Neuron (in vitro differentiated cells): ENCODE results near the gene HTT.

ENCODE experiments used
- H2AFZ ChIP-seq: one replicate; pipeline ENCODE4 v1.6.1; 2013; ENCODE audit warnings: low read depth, mild to moderate bottlenecking, inconsistent platforms, low read length, moderate library complexity
- H3K27me3 ChIP-seq: one replicate; pipeline ENCODE4 v1.6.1; 2013; ENCODE audit warnings: low read length; ENCODE audit not compliant: insufficient read depth
- H3K36me3 ChIP-seq: one replicate; pipeline ENCODE4 v1.6.1; 2013; ENCODE audit warnings: low read length; ENCODE audit not compliant: insufficient read depth
- H3K4me1 ChIP-seq: one replicate; pipeline ENCODE4 v1.6.1; 2013; ENCODE audit warnings: low read length; ENCODE audit not compliant: insufficient read depth
- H3K4me3 ChIP-seq: 2 replicates; pipeline ENCODE4 v1.5.1; 2013; ENCODE audit warnings: mild to moderate bottlenecking, low read length, moderate library complexity
- H3K9me3 ChIP-seq: one replicate; pipeline ENCODE4 v1.6.1; 2013; ENCODE audit warnings: low read length

Gene HTT

DNA sequence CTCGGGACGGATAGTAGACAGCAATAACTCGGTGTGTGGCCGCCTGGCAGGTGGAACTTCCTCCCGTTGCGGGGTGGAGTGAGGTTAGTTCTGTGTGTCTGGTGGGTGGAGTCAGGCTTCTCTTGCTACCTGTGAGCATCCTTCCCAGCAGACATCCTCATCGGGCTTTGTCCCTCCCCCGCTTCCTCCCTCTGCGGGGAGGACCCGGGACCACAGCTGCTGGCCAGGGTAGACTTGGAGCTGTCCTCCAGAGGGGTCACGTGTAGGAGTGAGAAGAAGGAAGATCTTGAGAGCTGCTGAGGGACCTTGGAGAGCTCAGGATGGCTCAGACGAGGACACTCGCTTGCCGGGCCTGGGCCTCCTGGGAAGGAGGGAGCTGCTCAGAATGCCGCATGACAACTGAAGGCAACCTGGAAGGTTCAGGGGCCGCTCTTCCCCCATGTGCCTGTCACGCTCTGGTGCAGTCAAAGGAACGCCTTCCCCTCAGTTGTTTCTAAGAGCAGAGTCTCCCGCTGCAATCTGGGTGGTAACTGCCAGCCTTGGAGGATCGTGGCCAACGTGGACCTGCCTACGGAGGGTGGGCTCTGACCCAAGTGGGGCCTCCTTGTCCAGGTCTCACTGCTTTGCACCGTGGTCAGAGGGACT is 168.8 kb downstream of the HTT start:
- Histone ChIP-seq H3K9me3 (no peaks in the 10 kb centered on the region), H3K36me3 (peaks cover 42% of the 10 kb centered on the region), H3K4me1 (no peaks in the 10 kb centered on the region), H2AFZ (no peak overlapping the region), H3K4me3 (no peak overlapping the region), H3K27me3 (no peaks in the 10 kb centered on the region)

DNA sequence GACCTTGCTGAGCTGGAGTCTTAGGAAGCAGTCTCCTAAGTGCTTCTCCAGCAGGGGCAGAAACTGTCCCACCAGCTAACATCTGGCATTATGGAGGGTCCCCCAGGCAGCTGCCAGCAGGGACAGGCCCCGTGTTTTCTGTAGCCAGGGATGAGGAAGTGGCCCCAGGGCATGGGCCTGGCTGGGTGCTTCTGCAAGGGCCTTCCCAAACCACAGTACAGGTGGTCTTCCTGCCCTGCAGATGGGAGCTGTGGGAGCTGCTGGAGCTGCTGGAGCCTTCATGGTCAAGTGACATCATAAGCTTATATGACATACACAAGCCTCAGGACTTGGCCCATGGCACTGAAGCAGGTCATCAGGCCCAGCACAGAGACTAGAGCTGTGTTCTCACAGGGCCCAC is 169.5 kb downstream of the HTT start:
- Histone ChIP-seq H3K4me1 (peaks cover 6% of the 10 kb centered on the region), H3K27me3 (no peaks in the 10 kb centered on the region), H3K4me3 (no peak overlapping the region), H2AFZ (no peak overlapping the region), H3K9me3 (no peaks in the 10 kb centered on the region), H3K36me3 (peaks cover 36% of the 10 kb centered on the region)

DNA sequence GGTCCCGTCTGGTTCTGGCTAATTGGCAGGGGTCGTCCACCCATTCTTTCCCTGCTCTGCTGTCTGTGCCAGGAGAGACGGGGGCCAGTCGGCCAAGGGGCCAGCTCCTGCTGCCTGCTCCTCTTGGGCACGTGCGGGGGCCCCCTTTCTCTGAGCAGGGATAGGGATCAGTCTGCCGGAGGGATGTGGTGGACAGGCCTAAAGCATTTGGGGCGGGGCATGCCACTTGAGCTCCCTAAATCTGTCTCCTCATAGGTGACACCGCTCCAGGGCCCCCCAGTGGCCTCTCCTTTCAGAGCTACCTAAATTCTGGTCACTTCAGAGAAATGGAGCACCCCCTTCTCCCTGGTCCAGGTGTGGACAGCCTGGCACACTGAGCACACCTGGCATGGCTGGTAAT is 170.3 kb downstream of the HTT start:
- Histone ChIP-seq H3K4me1 (peaks cover 7% of the 10 kb centered on the region), H2AFZ (no peak overlapping the region), H3K4me3 (no peak overlapping the region), H3K27me3 (no peaks in the 10 kb centered on the region), H3K36me3 (peaks cover 29% of the 10 kb centered on the region), H3K9me3 (no peaks in the 10 kb centered on the region)

DNA sequence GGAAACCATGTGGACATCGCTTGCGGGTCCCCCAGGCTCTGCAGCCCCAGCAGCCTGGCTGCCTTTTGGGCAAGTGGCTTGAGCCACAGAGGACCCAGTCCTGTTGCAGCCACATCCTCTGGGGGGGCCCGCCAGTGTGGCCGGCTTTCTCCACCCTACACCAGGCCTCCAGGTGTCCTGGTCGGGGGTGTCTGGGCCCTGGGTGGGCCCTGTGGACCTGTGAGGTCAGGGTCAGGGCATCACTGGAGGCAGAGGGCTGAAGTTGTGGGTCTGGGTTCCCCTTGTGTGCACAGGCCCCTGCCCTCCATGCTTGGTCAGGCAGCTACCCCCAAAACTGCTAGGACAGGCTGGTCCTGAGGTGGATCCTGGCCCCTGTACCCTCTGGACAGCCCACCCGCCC is 171.2 kb downstream of the HTT start:
- Histone ChIP-seq H3K36me3 (peaks cover 22% of the 10 kb centered on the region), H3K4me1 (peaks cover 7% of the 10 kb centered on the region), H3K27me3 (no peaks in the 10 kb centered on the region), H3K4me3 (no peak overlapping the region), H2AFZ (no peak overlapping the region), H3K9me3 (no peaks in the 10 kb centered on the region)

DNA sequence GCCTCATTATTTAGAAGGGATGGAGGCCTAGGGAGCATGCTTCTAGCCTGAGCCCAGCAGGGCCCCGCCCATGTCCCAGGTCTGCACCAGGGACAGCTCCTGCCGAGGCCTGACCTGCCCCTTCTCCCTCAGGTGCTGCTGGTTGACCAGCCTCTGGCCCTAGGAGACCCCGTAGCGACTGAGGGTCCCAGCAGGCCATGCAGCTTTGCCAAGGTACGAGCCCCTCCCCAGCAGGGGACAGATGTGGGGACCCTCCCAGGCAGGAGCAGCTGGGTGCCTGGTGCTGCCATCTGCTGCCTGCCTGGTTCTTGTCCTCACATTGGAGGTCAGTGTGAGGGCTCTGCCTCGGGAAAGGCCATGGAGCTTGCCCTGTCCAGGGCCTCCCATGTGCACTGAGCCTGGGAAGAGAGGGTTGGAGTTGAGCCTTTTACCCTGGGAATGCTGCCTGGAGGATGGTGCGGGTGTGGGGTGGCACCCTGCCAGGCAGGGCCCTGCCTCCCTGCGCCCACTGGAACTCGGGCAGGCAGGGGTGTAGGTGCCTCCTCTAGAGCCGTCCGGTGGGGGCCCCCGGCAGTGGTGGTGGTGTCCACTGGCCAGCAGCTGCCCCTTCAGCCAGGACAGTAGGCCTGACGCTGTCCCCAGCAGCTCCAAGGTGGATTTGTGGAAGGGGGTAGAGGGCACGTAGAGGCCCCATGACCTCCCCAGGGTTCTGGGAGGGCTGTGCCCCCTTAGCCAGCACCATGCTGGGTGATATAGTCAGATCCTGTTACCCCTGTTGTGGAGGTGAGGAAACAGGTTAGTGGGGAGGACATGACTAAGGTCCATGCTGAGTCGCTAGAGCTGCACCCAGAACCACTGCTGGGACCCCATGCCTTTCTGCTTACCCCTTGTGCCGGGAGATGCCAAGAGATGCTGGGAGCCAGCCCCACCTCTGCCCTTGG is 172.2 kb downstream of the HTT start:
- peaks cover 7% of the 10 kb centered on the region for H3K4me1 ChIP-seq
- peaks cover 16% of the 10 kb centered on the region for H3K36me3 ChIP-seq

DNA sequence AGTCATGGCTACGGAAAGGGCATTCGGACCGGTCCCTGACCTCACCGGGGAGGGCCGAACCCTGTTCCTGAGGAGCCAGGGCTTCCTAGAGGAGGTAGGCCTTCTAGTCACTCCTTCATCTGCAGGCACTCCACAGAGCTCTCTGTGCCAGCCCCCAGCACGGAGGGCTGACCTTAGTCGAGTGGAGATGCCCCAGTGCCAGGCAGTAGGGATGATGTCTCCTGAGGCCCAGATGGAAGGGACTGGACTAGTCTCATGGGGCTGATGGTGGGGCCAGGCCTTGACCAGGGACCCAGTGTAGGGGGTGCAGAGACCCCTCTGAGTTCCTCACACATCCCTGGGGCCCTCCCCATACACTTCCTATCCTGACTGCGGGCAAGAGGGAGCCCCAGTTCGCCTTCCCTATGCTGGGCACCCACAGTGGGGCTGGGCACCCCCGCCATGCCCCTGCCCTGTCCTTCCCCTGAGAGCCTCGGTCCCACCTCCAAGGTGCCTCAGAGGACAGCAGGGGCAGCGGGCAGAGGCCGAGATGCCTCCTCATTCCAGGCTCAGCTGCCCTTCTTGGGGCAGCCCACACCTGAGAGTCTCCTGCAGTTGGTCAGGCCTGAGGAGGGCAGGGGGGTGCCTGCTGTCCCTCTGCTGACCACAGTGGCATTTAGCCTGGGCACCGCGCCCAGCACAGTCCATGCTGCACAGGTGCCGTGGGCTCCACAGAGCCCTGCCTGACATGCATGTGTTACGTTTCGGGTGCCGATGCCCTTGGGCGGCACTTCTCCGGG is 173.1 kb downstream of the HTT start:
- no peaks in the 10 kb centered on the region for H3K27me3 ChIP-seq
- peaks cover 7% of the 10 kb centered on the region for H3K4me1 ChIP-seq
- peaks cover 9% of the 10 kb centered on the region for H3K36me3 ChIP-seq
- no peak overlapping the region for H2AFZ ChIP-seq
- H3K9me3 ChIP-seq: no peaks in the 10 kb centered on the region
- no peak overlapping the region for H3K4me3 ChIP-seq

More for the DNA sequence above, 172.2 kb downstream of the HTT start:
- no peak overlapping the region for H2AFZ ChIP-seq
- no peaks in the 10 kb centered on the region for H3K27me3 ChIP-seq
- no peaks in the 10 kb centered on the region for H3K9me3 ChIP-seq
- no peak overlapping the region for H3K4me3 ChIP-seq

DNA sequence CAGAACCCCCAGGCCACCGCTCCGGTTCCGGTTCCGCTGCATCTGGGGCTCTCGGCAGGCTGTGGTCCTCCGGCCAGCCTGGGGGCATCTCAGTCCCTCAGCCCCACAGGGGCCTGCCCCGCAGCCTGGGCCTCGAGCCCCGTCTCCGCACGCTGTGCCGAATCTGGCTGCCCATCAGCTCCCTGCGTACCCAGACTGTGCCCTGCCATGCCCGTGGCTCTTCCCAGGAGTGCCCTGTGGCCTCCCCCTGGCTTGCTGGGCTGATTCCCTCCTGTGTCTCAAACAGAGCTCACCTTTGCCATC is 173.6 kb downstream of the HTT start:
- H3K36me3 ChIP-seq: peaks cover 5% of the 10 kb centered on the region
- no peaks in the 10 kb centered on the region for H3K27me3 ChIP-seq
- no peak overlapping the region for H2AFZ ChIP-seq
- H3K4me1 ChIP-seq: peaks cover 7% of the 10 kb centered on the region
- no peaks in the 10 kb centered on the region for H3K9me3 ChIP-seq
- H3K4me3 ChIP-seq: no peak overlapping the region

DNA sequence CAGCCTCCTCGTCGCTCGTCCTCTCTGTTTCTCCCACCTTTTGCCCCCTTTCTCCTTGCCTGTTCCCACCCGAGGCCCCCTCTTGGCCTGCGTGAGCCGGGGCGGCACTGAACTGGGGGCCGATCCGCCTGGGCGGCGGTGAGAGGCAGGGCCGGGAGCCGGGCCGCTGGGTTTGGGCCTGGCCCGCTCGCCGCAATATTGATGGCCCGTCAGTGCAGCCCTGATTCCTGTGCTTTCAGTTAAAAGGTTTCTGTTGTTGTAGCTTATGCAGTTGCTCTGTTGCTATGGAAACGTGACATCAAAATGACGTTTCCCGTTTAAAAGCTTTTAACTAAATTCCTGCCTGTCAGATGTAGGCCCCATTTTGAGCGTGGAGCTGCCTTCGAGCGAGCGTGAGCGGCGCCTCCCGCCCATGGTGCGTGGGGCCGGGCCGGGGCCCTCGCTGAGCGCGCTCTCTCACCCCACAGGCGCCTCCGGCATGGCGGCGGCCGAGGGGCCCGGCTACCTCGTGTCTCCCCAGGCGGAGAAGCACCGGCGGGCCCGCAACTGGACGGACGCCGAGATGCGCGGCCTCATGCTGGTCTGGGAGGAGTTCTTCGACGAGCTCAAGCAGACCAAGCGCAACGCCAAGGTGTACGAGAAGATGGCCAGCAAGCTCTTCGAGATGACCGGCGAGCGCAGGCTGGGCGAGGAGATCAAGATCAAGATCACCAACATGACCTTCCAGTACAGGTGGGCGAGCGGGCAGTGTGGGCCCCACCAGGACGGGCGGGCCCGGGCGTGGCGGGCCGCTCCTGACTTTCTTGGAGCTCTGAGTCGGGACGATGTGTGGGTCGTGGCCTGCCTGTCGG is 174.6 kb downstream of the HTT start, which contains the start of gene MSANTD1:
TSS of gene MSANTD1 (plus strand) at position 349 of the 851 bp plus-strand sequence. CDS start at position 413, 64 bp downstream.
- no peak within 1 kb of the TSS for H2AFZ ChIP-seq
- no peak within 1 kb of the TSS for H3K4me3 ChIP-seq
- no peaks in the 10 kb centered on the region for H3K27me3 ChIP-seq
- peaks cover 10% of the 10 kb centered on the region for H3K4me1 ChIP-seq
- no peaks in the 10 kb centered on the region for H3K36me3 ChIP-seq
- H3K9me3 ChIP-seq: no peaks in the 10 kb centered on the region

DNA sequence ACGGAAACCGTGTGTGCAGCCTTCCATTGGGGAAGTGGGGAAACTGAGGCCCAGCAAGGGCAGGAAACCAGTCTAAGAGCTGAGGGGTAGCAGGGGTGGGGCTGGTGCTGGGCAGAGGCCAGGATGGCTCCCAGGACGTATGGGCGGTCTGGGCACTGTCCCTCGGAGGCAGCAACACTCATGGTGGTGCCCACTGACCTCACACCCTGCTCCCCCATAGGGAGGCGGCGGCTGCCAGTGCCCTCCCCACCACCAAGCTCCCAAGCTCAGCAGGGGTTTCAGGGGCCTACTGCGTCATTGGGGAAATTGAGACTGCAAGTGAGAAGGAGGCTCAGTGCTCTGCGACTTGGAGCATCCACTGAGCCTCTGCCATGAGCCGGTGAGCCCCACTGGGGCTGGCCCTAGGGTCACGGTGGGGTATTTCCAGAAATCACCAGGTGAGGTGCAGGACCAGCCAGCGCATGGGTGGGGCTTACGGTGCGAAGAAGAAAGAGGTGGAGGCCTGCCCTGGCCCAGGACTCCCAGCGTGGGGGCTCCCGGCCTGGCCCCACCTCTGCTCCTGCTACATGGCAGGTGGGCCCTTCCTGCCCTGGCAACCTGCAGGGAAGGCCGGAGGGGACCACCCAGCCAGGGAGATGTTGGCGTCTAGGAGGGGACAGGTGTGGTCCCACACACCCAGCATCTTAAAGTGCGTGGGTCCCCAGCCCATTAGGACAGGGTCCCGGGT is 175.4 kb downstream of the HTT start:
- H3K9me3 ChIP-seq: no peaks in the 10 kb centered on the region
- no peak overlapping the region for H3K4me3 ChIP-seq

DNA sequence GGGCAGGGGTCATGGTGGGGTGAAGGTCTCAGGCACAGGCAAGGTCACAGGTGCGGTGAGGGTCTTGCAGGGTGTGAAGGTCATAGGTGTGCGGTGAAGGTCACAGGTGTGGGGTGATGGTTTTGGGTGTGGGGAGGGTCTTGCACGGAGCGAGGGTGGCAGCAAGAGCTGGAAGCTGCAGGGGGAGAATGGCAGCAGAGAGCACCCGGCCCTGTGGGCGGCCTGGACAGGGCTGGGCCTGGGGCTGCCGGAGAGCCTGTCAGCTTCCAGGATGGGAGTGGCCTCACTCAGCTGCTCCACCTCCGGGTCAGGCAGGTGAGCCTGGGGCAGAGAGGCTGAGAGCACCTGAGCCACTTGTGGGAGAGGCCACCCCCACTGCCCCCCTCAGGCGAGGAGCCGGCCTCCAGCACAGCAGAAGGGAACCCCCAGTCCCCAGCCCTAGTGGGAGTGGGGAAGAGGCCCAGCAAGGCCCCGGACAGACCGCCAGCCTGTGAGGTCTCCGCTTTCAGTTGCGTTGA is 176.0 kb downstream of the HTT start:
- H3K4me1 ChIP-seq: peaks cover 12% of the 10 kb centered on the region
- H3K36me3 ChIP-seq: no peaks in the 10 kb centered on the region
- no peak overlapping the region for H3K4me3 ChIP-seq
- H3K27me3 ChIP-seq: no peaks in the 10 kb centered on the region
- H2AFZ ChIP-seq: no peak overlapping the region
- no peaks in the 10 kb centered on the region for H3K9me3 ChIP-seq

More for the DNA sequence above, 175.4 kb downstream of the HTT start:
- H3K36me3 ChIP-seq: no peaks in the 10 kb centered on the region
- H3K4me1 ChIP-seq: peaks cover 12% of the 10 kb centered on the region
- H3K27me3 ChIP-seq: no peaks in the 10 kb centered on the region
- no peak overlapping the region for H2AFZ ChIP-seq

DNA sequence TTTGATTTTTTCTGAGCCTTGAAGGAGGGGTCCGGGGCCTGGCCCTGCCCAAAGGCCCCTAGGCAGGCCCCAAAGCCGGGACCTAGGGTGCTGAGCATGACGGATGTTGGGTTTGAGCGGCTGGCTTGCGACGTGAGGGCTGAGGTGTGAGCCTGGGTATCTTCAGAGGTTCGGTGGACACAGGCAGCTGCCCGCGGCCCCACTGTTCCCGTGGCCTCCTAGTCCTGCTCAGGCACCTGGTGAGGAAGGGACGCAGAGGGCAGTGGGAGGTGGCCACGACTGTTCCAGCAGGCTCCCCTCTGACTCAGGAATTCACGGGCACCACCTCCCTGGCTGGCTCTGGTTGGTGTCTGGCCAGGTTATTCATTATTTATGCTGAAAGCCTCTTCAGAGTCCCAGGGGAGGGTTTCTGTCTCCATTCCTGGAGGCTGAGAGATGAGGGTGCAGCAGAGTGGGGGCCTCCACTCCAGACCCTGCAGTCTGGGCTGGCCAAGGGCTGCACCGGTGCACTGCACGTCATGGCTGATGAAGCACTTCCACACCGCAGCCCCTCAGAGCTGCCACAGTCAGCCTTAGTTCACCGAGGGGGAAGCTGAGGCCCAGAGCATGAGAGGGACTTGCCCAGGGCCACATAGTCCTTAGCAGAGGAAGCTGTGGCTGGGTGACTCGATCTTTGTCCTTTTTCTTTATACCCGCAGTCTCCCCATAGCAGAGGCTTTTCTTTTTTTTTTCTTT is 176.6 kb downstream of the HTT start:
- Histone ChIP-seq H3K4me1 (peaks cover 12% of the 10 kb centered on the region), H2AFZ (no peak overlapping the region), H3K9me3 (no peaks in the 10 kb centered on the region), H3K36me3 (no peaks in the 10 kb centered on the region), H3K4me3 (no peak overlapping the region), H3K27me3 (no peaks in the 10 kb centered on the region)
